Breast epithelium (tissue), 4 donors: Measurements from ENCODE around the gene FRS3. TPM values are rescaled to one million over a fixed set of nuclear protein-coding genes. Genes with fewer than 3 reads are reported as not detected.

Experiments used
- DNase-seq, 2 donors: peaks; one replicate each; pipeline ENCODE4 v3.0.0-alpha.2; 2019; ENCODE audit warnings: low spot score in 2 of 2
- H3K27ac ChIP-seq, 2 donors: fragments of 200-600 bp; sonication (generic) in 1 of 2; one replicate each; pipeline ENCODE4 v1.5.1; 2016 to 2019; ENCODE audit warnings: mild to moderate bottlenecking in 1 of 2
- H3K27me3 ChIP-seq, 2 donors: fragments of 200-600 bp; sonication (generic) in 1 of 2; one replicate each; pipeline versions ENCODE4 v1.5.1 to v1.6.0; 2017 to 2019; ENCODE audit warnings: control low read depth in 1 of 2, mild to moderate bottlenecking in 1 of 2
- H3K36me3 ChIP-seq: fragments of 200-600 bp; one replicate; pipeline ENCODE4 v1.5.1; 2019
- H3K4me1 ChIP-seq, 2 donors: fragments of 200-600 bp; sonication (generic); one replicate each; pipeline ENCODE4 v1.5.1; 2016 to 2019; ENCODE audit warnings: control low read depth in 1 of 2
- H3K4me3 ChIP-seq, 3 donors: fragments of 200-600 bp; sonication (generic); 1 replicate in 2 of 3; 2 replicates in 1 of 3; pipeline ENCODE4 v1.5.1; 2016 to 2019; ENCODE audit warnings: mild to moderate bottlenecking in 3 of 3, moderate library complexity in 2 of 3
- H3K9me3 ChIP-seq, 2 donors: fragments of 200-600 bp; sonication (generic) in 1 of 2; one replicate each; pipeline ENCODE4 v1.5.1; 2016 to 2019; ENCODE audit warnings: control low read depth in 1 of 2
- CTCF ChIP-seq, 3 donors: fragments of 450-650 bp; IDR thresholded peaks; one replicate each; pipeline ENCODE4 v1.5.1; 2016 to 2017; ENCODE audit warnings: antibody characterized with exemption in 3 of 3, mild to moderate bottlenecking in 3 of 3, moderate library complexity in 3 of 3
- POLR2A ChIP-seq: fragments of 450-650 bp; IDR thresholded peaks from one replicate; pipeline ENCODE4 v1.6.1; 2016; ENCODE audit warnings: antibody characterized with exemption, mild to moderate bottlenecking, moderate library complexity
- POLR2AphosphoS5 ChIP-seq, 3 donors: sonication (generic); formaldehyde crosslinking; IDR thresholded peaks; one replicate each; pipeline ENCODE4 v1.6.1; 2017; ENCODE audit warnings: antibody characterized with exemption in 3 of 3
- intact Hi-C: fragments of 100-400 bp; cut with DNase I; formaldehyde crosslinking; loops from one replicate; pipeline ENCODE4 v1.15.1; 2023; ENCODE audit warnings: low total_unique reads
- total RNA-seq, 3 donors: library from RNA; depleted of rRNA; stranded (reverse); fragments of >200 nt; gene quantifications; one replicate each; pipeline ENCODE4 v1.1.0, GENCODE V29; 2016

FRS3 gene
- total RNA-seq, 3 donors from 2014 or later: 3.5 to 4.3 (median 3.8) TPM

DNA sequence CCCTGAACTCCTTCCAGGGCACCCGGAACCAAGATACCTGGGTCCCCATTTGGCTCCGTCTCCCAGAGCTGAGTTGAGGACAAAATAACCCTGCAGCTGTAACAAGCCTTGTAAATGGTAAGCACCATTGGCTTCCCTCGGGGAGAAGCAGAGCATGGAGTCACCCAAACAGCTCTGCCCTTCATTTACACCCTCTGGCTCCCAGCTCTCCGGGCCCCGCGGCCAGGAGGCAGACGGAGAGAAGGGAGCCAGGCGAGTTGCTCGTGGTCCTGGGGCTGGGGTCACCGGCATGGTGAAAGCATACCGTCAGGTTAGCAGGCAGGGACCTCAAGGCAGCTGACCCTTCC is 46.4 kb downstream of the FRS3 start:
- DNase-seq: no peak
- Histone ChIP-seq H3K4me1 (peaks cover 1 to 14% of the 10 kb centered on the region in 2 donors), H3K4me3 (peak overlapping the region; percentile 76 to 98 (median 91)), H3K36me3 (no peaks in the 10 kb centered on the region), H3K27ac (peak overlapping the region; percentile 94 to 99), H3K9me3 (no peaks in the 10 kb centered on the region), H3K27me3 (no peaks in the 10 kb centered on the region)
- TF ChIP-seq POLR2AphosphoS5 (IDR thresholded peaks at IDR 0.05) (no peak), POLR2A (no peak), CTCF (IDR thresholded peaks at IDR 0.05) (no peak)
- intact Hi-C loops: no loop called here

- Histone ChIP-seq H3K36me3 (no peaks in the 10 kb centered on the region), H3K27ac (peak overlapping the region; percentile 94 to 99), H3K4me1 (peaks cover 4 to 14% of the 10 kb centered on the region in 2 donors), H3K27me3 (no peaks in the 10 kb centered on the region), H3K9me3 (no peaks in the 10 kb centered on the region), H3K4me3 (peak overlapping the region; percentile 76 to 98 (median 91))
- TF ChIP-seq POLR2AphosphoS5 (IDR thresholded peaks at IDR 0.05) (no peak), CTCF (IDR thresholded peaks at IDR 0.05) (no peak), POLR2A (no peak)
- no peak for DNase-seq
- intact Hi-C loops: no loop called here
Measured at GRCh38 chr6:41732591-41733359, 46.9 kb downstream of the FRS3 start.

DNA sequence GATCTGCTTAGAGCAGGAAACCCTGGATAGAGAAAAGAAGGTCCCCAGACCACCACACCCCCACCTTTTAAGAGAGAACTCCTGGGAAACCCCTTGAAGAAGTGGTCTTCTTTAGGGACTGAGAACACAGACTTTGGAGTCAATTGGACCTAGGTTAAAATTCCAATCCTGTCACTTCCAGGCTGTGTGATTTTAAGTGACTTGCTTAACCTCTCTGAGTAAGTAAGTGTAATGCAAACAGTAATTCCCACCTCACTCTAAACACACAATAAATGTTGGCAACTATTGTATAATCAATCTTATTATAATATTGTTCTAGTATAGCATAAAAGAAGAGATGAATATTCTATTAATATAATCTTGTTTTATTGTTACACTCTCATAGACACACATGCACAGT is 47.6 kb downstream of the FRS3 start:
- no peak for TF ChIP-seq CTCF (IDR thresholded peaks at IDR 0.05)
- TF ChIP-seq POLR2A: no peak
- no peak for TF ChIP-seq POLR2AphosphoS5 (IDR thresholded peaks at IDR 0.05)
- Histone ChIP-seq H3K27ac (no peak overlapping the region), H3K27me3 (no peaks in the 10 kb centered on the region), H3K4me1 (peaks cover 4 to 14% of the 10 kb centered on the region in 2 donors), H3K36me3 (no peaks in the 10 kb centered on the region), H3K9me3 (no peaks in the 10 kb centered on the region), H3K4me3 (no peak overlapping the region)
- DNase-seq: no peak
- intact Hi-C loops: no loop called here

- Histone ChIP-seq H3K27me3 (no peaks in the 10 kb centered on the region), H3K9me3 (no peaks in the 10 kb centered on the region), H3K27ac (no peak overlapping the region), H3K4me1 (peaks cover 4 to 14% of the 10 kb centered on the region in 2 donors), H3K4me3 (no peak overlapping the region), H3K36me3 (no peaks in the 10 kb centered on the region)
- DNase-seq: no peak
- no peak for TF ChIP-seq POLR2AphosphoS5 (IDR thresholded peaks at IDR 0.05)
- TF ChIP-seq POLR2A: no peak
- TF ChIP-seq CTCF (IDR thresholded peaks at IDR 0.05): no peak
- intact Hi-C loops: no loop called here
Measured at GRCh38 chr6:41731561-41732086, 48.1 kb downstream of the FRS3 start.
